GM12892 (cell line): Measurements from ENCODE around the gene LASP1.

Experiments used
- POLR2A ChIP-seq: IDR thresholded peaks from 2 replicates; pipeline ENCODE4 v1.6.1; 2011; ENCODE audit warnings: low read depth, low read length, control low read depth
- POLR2AphosphoS5 ChIP-seq: IDR thresholded peaks from 2 replicates; pipeline ENCODE4 v1.6.1; 2011; ENCODE audit warnings: low read depth, low read length, control low read depth

- TF ChIP-seq POLR2A (peak; percentile 56; the same call in 1 of the 2 replicates), POLR2AphosphoS5 (peak; percentile 37)
Measured at GRCh38 chr17:38898812-38899348, 29.0 kb downstream of the LASP1 start.
